Measurements from ENCODE around the gene C22orf23.
A peak's percentile ranks its signal among the peaks of the same experiment; 100 is the strongest.

GRCh38 chr22:37933711-37934376, 19.6 kb downstream of the C22orf23 start:
- TF ChIP-seq POLR2A (IDR thresholded peaks at IDR 0.05) (peak in 1 of 3 donors; percentile 31), CTCF (IDR thresholded peaks at IDR 0.05) (peak; percentile 94 to 99 (median 99))

Data from body of pancreas (tissue), 4 donors.